Chondrocyte (in vitro differentiated cells): ENCODE data around the gene TECPR1. TPM values are rescaled to one million over a fixed set of nuclear protein-coding genes. Genes with fewer than 3 reads are reported as not detected.

Experiments used
- DNase-seq: peaks from one replicate; pipeline ENCODE4 v3.0.0; 2021; ENCODE audit warnings: mixed read lengths, low spot score
- H3K27ac Mint-ChIP-seq: one replicate; pipeline ENCODE4 v1.8.0; 2021; ENCODE audit warnings: mild to moderate bottlenecking, moderate library complexity, mixed read lengths; ENCODE audit not compliant: unreplicated experiment
- H3K27me3 Mint-ChIP-seq: 2 replicates; pipeline ENCODE4 v1.8.0; 2021; ENCODE audit warnings: low read depth, mixed read lengths
- H3K36me3 Mint-ChIP-seq: 2 replicates; pipeline ENCODE4 v1.8.0; 2021; ENCODE audit warnings: low read depth, mixed read lengths
- H3K4me1 Mint-ChIP-seq: 2 replicates; pipeline ENCODE4 v1.8.0; 2021; ENCODE audit warnings: low read depth, mild to moderate bottlenecking, mixed read lengths
- H3K4me3 Mint-ChIP-seq: one replicate; pipeline ENCODE4 v1.8.0; 2021; ENCODE audit warnings: mild to moderate bottlenecking, moderate library complexity, mixed read lengths; ENCODE audit not compliant: unreplicated experiment
- H3K9me3 Mint-ChIP-seq: 2 replicates; pipeline ENCODE4 v1.8.0; 2021; ENCODE audit warnings: low read depth, mixed read lengths
- CTCF ChIP-seq: fragments of 200-600 bp; sonication (generic); IDR thresholded peaks from 2 replicates; pipeline ENCODE4 v1.5.0; 2021; ENCODE audit warnings: antibody characterized with exemption, mild to moderate bottlenecking, moderate library complexity
- total RNA-seq: library from RNA; stranded (reverse); gene quantifications from 3 replicates; pipeline ENCODE4 v1.2.1, GENCODE V29; 2021

Gene TECPR1
- total RNA-seq, 1 donor from 2014 or later = 27.3 TPM

GRCh38 chr7:98191668-98192431 is 60.2 kb downstream of the TECPR1 start:
- Mint-ChIP-seq H3K27ac (no peak overlapping the region), H3K4me3 (no peak overlapping the region), H3K9me3 (no peaks in the 10 kb centered on the region), H3K4me1 (peaks cover 28% of the 10 kb centered on the region), H3K27me3 (no peaks in the 10 kb centered on the region), H3K36me3 (peaks cover 27% of the 10 kb centered on the region)
- TF ChIP-seq CTCF = no peak
- no peak for DNase-seq

- Mint-ChIP-seq H3K4me1 (peaks cover 25% of the 10 kb centered on the region), H3K36me3 (peaks cover 24% of the 10 kb centered on the region), H3K4me3 (no peak overlapping the region), H3K9me3 (no peaks in the 10 kb centered on the region), H3K27me3 (no peaks in the 10 kb centered on the region), H3K27ac (no peak overlapping the region)
- TF ChIP-seq CTCF = no peak
- no peak for DNase-seq
These were observed 62.5 kb downstream of the TECPR1 start for GRCh38 chr7:98189559-98189958.

GRCh38 chr7:98187138-98187502 is 64.9 kb downstream of the TECPR1 start:
- H3K4me1 Mint-ChIP-seq = peaks cover 17% of the 10 kb centered on the region
- H3K27me3 Mint-ChIP-seq = no peaks in the 10 kb centered on the region
- H3K36me3 Mint-ChIP-seq = peaks cover 17% of the 10 kb centered on the region
- H3K27ac Mint-ChIP-seq = peak overlapping the region; percentile 68
- no peaks in the 10 kb centered on the region for H3K9me3 Mint-ChIP-seq
- DNase-seq = no peak
- TF ChIP-seq CTCF = no peak
- H3K4me3 Mint-ChIP-seq = no peak overlapping the region

- H3K27ac Mint-ChIP-seq = peak overlapping the region; percentile 68
- DNase-seq = no peak
- H3K4me3 Mint-ChIP-seq = no peak overlapping the region
These were observed 65.4 kb downstream of the TECPR1 start for GRCh38 chr7:98186452-98187137.

GRCh38 chr7:98185101-98185500 is 66.9 kb downstream of the TECPR1 start:
- peaks cover 10% of the 10 kb centered on the region for H3K36me3 Mint-ChIP-seq

More at GRCh38 chr7:98186452-98187137, 65.4 kb downstream of the TECPR1 start:
- H3K36me3 Mint-ChIP-seq = peaks cover 15% of the 10 kb centered on the region
- H3K27me3 Mint-ChIP-seq = no peaks in the 10 kb centered on the region
- TF ChIP-seq CTCF = no peak
- no peaks in the 10 kb centered on the region for H3K9me3 Mint-ChIP-seq
- peaks cover 17% of the 10 kb centered on the region for H3K4me1 Mint-ChIP-seq

More at GRCh38 chr7:98185101-98185500, 66.9 kb downstream of the TECPR1 start:
- no peak for DNase-seq
- no peak for TF ChIP-seq CTCF
- Mint-ChIP-seq H3K9me3 (no peaks in the 10 kb centered on the region), H3K27ac (no peak overlapping the region), H3K4me1 (peaks cover 17% of the 10 kb centered on the region), H3K4me3 (no peak overlapping the region), H3K27me3 (no peaks in the 10 kb centered on the region)
